OCI-M2 (cell line): ENCODE measurements around the gene COL20A1.

Source experiments
- DNase-seq: peaks from one replicate; lab custom pipeline; 2025; ENCODE audit not compliant: unreplicated experiment; lab: John Stamatoyannopoulos, UW

COL20A1 gene

DNA sequence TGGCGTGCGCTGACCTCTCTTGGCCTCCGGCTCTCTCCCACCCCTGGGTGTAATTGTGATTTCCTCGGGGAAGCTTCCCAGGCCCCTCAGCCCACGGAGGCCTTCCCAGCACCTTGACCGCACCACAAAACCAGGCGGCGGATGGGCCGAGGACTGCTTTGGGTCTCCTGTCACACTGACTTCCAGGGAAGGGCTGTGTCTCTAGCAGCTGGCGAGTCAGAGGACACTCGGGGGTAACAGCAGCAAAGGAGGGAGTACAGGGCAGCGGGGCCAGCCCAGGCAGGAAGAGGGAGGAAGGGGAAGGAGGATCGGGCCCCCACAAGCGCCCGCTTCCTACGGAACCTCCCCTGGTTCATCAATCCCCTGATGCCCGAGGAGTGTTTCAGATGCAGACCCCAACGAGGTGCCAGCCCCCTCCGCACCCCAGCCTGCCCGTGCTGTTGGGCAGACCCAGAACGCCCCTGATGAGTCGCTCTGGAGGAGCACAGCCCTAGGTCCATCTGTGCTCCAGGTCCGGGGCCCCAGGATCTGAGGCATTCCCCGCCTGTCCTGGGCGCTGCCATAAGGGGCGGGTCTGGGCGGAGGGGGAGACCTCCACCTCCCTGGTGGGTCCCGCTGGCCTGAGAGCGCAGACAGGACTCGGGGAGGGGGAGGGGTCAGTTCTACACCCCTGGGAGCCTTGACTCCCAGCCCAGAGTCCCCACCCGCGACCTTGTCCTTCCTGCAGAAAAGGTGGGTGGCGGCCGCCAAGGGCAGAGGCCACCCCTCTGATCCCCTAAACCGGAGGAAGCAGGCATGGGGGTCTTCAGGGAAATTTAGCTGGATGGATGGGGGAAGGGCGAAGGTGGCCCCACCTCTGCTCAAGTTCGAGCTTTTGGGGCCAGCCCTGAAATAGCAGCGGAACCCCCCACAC is 67.2 kb downstream of the COL20A1 start:
- DNase-seq, result no peak

GRCh38 chr20:63360850-63361518 is 68.0 kb downstream of the COL20A1 start, which contains the start of gene CHRNA4:
Gene CHRNA4 (minus strand): TSS chr20:63361349. CDS start chr20:63361165, 184 bp downstream.
- no peak for DNase-seq

- DNase-seq, result no peak
These were observed 68.8 kb downstream of the COL20A1 start for GRCh38 chr20:63361519-63362435.

DNA sequence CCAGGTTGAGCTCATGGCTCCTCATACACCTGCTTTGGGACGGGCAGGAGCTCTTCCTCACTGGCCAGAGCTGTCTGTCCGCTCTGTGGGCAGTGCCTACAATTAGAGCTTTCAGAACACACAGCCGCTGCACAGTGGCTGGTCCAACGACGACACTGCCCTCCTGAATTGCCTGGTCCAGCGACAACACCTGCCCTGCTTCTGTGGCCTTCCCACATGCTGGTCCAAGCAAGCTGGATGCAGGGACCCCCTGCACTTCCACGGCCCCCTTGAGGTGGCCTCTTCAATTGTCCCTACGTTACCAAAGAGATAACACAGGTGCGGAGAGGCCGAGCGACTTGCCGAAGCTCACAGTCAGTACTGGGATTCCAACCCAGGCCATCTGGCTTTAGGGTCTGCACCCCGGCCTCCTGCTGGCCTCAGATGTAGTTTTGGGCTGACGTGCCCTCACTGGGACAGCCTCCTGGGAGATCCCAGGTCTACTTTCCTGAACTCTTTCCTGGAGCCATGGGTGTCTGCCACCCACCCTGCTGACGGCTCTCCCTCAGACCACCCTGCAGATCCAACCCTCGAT is 69.5 kb downstream of the COL20A1 start:
- DNase-seq, result no peak

GRCh38 chr20:63363013-63363957 is 70.3 kb downstream of the COL20A1 start:
- no peak for DNase-seq

DNA sequence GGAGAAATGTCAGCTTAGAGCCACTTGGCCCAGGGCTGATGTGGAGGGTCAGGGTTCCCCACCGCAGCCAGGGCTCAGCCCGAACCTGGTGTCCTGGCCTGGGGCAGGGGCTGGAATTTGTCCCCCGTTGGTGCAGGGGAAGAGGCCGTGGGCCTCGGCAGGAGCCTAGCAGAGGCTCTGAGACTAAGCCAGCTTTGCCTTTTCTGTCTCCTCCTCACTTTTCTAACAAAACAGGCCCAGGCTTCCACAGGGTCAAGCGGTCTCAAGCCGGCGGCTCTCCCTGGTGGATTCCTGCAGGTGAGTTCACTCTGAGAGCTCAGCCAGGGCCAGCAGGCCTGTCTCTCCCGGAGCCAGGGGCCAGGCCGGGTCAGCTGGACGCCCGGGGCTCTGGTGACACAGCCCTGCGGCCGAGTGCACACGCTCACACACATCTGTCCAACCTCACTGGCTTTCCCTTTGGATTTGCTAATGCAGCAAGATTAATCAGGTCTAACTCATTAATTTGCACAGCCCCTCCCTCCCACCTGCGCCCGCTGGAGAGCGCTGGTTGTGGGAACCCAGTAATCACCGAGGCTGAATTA is 71.1 kb downstream of the COL20A1 start:
- no peak for DNase-seq

DNA sequence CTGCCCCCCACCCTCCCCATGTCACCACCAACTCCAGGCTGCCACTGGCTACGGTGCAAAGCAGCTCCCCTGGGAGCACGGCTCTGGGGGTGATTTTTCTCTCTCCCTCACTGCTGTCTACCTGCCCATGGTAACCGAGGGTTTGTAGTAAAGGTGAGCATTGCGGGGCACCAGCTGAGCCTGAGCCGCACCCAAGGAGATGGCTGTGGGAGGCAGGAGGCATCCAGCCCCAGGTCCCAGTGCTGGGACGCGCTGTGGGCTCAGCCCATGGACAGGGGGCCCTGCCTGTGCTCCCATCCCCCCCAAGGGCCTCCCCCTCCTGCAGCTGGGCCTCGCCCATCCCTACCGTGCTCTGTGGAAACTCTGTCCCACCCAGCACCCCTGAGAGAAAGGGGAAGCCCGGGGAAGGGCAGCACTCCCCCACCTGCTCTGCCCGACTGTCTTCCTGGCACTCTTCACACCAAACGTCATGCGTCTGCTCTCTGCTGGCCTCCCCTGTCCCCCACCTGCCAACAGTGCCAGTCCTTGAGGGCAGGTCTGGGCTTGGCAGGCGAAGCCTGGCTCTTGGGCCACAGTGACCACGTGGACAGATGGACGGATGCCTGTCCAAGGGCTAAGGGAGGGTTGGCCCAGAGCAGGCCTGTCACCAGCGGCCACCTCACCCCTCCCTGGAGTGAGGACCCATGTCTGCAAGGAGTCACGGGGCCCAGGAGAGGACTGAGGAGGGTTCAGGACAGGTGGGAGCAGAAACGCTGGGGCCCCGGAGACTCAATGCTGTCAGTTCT is 72.0 kb downstream of the COL20A1 start:
- no peak for DNase-seq

GRCh38 chr20:63365601-63366389 is 72.8 kb downstream of the COL20A1 start:
- DNase-seq, result no peak

DNA sequence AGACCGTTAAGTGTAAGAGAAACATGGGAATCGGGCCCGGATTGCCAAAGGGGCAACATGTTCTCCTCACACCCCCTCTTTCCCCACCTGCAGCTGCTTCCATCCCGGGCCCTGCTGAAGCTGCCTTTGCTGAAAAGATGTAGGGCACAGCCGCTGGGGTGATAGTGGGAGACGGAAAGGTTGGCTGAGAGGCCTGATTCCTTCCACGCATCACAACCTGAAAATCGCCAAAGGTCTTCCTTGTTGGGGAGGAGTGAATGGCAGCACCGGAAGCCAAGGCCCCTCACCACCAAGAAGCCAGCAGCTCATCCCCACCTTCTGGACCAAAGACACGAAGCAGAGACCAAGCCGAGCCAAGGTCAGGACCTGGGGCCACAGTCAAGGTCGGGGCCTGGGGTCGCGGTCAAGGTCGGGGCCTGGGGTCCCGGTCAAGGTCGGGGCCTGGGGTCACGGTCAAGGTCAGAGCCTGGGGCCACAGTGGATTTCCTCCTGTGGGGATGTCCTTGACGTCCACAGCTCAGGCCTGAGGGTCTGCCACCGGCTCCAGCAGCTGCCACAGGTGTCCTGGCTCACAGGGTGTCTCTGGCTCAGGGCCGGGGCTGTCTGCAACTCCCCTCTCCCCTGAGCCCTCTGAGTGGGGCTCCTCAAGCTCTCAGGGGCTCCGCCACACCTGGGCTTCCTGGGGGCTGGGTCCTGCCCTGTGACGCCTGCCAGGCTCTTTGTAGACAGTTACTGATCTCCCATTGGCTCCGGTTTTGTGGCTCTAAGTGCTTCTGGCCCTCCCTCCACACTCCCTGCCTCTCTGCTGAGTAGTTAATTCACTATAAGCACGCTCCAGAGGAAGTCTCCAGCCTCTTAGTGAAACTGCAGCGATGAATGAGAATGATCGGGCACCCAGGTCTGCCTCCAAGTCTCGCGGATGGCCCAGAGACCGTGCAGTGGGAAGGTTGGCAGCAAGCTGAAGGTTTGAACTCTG is 73.7 kb downstream of the COL20A1 start:
- no peak for DNase-seq

GRCh38 chr20:63367446-63368055 is 74.6 kb downstream of the COL20A1 start:
- no peak for DNase-seq

- DNase-seq, result no peak
These were observed 75.2 kb downstream of the COL20A1 start for GRCh38 chr20:63368151-63368550.

- no peak for DNase-seq
These were observed 76.1 kb downstream of the COL20A1 start for GRCh38 chr20:63369024-63369530.

- DNase-seq, result no peak
These were observed 77.0 kb downstream of the COL20A1 start for GRCh38 chr20:63369724-63370617.

DNA sequence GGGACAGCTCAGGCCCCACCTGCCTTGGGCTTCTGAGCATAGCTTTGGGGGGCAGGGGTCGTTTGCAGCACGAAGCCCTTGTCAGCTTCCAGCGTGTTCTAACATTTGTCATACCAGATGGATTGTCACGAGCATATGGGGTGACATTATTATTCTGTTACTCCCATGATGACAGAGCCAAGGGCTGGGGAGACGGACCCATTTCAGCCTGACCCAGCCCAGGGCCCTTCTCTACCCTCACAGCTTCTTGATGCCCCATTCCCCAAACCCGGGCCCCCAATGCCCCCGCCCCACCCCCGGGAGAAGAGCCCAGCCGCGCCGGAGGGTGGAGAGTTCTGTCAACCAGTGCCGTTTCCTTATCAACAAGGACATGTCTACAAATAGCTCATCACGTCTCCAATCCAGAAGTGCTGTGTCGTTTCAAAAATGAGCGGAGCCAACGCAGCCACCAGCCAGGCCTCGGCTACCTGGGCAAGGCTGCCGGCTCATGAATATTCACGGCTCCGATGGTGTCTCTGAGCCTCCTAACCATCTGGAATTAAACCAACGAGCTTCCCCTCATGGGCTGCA is 77.7 kb downstream of the COL20A1 start:
- no peak for DNase-seq
